GM15510 (cell line): ENCODE measurements around the gene SORBS2.

Experiments
- POLR2A ChIP-seq: IDR thresholded peaks from 3 replicates; pipeline ENCODE4 v1.6.1; 2011; ENCODE audit warnings: borderline replicate concordance; ENCODE audit not compliant: insufficient read length; ENCODE audit errors: extremely low read depth

SORBS2 gene

DNA sequence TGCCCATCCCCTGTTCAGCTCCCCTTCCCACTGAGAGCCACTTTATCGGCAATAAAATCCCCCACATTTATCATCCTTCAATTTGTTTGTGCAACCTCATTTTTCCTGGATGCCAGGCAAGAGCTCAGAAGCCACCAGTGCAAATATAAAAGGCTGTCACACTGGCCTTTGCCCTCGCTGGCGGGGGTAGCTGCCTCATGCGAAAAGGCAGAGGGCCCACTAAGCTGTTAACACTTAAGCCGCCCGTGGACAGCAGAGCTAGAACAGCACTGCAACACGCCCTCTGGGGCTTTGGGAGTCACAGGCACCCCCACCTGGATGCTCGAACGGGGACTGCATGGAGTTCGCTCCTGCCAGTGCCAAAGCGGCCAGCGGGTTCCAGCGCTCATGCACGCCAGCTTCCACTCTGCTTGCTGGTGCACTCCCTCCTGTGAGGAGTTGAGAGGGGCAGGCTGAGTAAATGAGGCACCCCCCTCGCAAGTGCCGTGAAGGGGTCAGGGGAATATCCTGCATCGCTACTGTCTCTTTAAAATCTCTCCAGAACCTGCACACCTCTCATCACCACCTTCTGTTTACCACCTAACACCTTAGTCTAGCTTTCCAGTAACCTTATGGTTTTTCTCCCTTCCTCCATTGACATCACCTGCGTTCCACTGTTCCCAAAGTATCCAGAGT, 99.5 kb downstream of the SORBS2 start:
- no peak for TF ChIP-seq POLR2A

DNA sequence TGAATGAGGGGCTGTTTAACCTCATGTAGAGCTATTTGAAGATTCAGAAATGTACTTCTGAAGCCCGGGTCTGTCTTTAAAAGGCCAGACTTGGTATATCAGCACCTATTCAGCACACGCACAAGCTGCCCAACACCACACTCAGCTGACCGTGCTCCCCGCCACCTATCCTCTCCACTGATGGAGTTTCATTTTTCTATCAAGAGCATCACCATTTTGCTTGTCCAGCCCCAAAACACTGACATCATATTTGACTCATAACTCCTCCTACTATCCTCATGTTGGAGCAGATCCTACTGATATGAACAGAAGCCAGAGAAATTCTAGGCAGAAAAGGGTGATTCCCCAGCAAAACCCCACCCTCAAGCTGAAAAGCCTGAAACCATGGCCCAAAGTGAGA, 100.3 kb downstream of the SORBS2 start:
- no peak for TF ChIP-seq POLR2A

DNA sequence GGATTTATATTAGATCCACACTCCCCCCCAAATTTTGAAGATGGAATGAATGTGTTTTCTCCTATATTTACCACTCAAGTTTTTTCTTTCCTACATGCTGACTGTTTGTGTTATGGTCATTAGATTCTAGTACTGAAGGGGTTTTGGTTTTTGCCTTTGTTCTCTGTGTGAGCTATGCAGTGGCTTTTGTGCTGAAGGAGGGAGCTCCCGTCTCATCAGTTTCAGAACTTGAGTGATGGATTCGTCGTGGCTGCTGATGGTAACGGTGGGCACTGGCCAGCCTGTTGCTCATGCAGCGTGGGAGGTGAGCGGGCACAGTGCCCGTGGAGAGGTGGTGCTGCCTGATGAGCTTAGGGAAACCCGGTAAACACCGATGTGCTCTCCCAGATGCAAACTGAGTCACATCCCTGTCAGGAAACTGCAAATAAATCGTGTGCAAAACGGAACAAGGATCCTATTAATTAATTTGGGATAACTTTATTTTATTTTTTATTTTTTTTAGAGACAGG, 101.5 kb downstream of the SORBS2 start:
- TF ChIP-seq POLR2A: no peak

DNA sequence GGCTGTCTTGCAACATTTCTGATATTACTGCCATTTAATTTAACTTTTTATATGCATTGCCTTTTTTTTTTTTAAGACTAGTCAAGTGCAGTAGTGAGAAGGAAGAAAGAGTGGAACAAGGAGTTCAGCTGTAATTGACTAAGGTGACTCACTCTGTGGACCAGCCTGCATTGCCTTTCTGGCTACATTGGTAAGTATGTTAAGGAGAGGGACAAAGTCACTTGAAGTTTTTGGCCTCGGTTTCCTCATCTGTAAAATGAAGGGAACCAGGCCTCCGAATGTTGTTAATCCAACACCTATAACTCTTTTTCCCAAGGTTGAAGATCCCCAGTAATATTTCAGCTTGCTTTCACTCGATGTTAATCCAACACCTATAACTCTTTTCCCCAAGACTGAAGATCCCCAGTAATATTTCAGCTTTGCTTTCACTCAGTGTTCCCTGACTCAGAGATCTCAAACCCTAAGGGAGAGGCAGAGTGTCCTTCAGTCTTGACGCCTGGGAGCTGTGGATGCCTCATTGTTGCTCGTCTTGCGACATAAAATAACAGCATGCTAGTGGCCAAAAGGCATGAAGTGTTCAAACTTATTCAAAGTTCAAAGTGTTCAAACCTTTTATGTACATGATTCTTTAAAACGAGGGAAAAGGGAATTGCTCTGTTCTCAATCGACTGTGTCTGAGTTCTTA, 102.0 kb downstream of the SORBS2 start:
- no peak for TF ChIP-seq POLR2A

DNA sequence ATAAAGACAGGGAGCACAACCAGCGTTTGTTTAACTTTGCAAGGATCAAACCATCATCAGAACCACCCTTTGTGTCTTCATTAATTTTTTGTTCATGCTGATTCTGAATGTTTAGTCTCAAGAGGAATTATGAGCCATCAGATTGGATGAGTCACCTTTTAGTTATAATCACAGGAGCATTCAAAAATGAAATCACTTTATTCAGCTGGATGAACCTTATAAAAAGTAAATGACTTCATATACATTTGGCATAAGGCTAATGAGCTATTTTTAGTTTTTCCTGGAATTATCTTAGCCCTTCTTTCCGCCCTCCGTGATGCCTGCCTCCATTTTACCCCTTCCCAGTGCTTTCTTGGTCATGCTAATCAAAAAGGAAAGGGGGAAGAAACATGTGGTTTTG, 103.6 kb downstream of the SORBS2 start:
- no peak for TF ChIP-seq POLR2A

DNA sequence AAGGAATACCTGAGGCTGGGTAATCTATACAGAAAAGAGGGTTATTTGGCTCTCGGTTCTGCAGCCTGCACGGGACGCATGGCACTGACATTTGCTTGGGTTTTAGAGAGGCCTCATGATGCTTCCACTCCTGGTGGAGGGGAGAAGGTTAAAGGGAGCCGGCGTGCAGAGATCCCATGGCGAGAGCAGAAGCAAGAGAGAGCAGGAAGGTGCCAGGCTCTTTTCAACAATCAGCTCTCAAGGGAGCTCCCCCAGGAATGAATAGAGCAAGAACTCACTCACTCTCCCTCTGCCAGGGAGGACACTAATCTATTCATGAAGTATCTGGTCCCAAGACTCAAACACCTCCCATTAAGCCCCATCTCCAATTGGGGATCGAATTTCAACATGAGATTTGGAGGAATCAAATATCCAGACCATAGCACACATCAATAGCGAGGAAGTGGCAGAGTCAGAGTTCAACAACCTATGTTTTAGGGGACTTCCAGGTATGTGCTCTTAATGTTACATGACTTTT, 109.8 kb downstream of the SORBS2 start:
- TF ChIP-seq POLR2A: no peak

DNA sequence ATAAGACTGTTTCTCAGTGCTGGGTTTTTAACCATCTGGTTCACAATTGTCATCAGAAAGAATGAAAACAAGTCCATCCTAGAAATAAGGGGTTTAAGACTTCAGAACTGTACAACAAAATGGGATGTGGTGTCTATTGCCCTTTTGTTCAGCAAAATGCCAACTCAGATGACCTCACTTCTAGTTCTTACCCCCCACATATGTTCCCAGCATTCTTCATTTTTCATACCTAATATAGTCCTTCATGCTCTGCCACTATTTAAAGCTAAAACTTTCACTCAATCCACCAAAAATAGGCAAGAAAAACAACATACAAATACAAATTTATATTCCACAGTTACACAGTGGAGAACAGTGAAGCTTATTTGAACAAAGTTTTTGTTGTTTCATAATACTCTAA, 111.4 kb downstream of the SORBS2 start:
- no peak for TF ChIP-seq POLR2A

DNA sequence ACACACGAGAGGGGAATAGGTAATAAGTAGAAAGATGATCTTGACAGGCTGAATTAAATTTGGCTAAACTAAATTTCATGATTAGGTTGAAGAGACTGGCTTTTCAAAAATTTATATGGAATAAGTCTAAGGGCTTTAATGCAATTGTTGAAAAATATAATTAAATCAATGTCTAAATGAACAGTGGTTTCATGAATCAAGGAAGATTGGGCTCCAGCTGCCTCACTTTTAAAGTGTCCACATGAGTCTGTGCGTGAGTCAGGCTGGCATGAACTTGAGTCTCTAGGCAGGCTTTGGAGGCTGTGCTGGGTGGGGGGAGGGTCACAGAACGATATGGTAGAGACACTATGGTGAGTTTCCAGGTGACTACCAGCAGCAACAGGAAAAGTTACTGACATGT, 111.9 kb downstream of the SORBS2 start:
- no peak for TF ChIP-seq POLR2A

DNA sequence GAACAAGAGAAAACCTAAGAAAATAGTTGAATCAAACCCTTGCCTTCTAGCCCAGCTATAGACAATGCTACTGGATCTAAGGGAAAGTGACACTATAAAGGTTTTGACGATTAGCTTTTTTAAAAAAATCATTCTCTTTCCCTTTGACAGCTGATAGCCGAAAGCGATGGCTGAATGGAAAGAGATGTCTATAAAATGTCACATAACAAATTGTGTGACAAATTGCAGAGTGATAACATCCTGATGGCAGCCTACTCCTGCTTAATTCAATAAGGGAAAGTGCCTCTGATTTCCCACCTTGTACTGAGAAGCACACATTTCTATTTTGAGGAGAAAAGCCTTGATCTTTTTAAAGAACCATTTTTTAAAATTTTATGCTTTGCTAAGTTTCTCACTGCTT, 114.5 kb downstream of the SORBS2 start:
- TF ChIP-seq POLR2A: no peak

DNA sequence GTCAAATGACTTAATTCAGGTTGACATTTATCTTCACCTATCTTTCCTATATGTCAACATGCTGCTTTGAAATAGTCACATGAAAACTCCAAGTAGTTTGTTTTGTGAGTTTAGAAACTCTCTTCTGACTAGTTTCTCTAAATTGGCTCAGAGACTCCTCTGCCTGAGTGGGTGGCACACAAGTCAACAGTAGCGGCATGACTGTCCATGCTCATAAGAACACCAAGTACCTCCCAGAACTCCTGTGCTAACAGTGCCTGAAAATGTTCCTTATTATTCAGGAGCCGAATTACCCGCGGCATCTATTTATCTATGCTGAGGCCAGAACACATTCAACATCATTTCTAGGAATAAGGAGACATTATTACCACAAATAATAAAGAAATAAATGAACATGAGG, 116.3 kb downstream of the SORBS2 start:
- TF ChIP-seq POLR2A: no peak

DNA sequence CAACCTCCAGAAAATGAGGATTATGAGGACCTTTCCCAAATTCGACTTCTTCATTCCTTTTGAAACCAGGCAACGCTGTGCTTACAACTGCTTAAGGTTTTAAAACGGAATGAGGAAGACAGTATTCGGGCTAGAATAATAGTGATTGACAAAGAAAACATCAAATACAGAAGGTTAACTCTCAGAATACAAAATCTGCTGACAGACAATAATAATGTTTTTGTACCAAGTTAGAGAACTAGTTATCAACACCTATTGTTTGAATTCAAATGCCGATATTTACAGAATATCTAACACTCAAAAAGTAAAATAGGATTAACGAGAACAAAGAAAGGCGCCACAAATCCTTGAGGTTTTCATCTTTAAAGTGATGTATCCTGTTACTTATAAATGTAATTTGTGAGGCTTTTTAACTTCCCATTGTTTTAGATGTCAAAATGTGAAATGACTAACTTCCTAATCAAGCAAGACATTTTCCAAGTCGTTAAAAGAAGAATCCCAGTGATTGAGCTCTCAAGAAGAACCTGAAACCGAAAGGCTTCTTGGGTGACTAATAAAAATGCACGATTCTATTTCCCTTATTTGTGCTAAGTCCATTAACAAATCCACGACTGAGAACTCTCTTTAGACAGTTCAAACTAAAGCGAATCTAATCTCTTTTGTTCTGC, 118.3 kb downstream of the SORBS2 start:
- no peak for TF ChIP-seq POLR2A

DNA sequence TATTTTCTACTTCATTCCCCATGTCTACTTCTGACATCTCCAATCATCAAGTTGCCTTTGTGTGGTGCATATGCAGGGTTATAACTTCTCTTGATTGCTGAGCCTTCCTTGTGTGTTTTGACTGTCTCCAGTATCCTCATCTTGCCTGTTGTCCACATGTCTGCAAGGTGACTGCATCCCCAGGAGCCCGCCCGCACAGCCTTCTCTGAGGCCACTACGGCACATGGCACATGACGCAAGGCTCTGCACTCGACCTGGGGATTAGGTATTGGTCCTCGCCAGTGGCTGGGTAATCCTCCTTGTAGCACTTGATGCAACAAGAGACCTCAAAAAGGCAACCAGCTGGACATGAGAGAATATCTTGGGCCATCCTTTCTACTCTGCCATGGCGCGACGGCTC, 122.6 kb downstream of the SORBS2 start:
- TF ChIP-seq POLR2A: no peak

DNA sequence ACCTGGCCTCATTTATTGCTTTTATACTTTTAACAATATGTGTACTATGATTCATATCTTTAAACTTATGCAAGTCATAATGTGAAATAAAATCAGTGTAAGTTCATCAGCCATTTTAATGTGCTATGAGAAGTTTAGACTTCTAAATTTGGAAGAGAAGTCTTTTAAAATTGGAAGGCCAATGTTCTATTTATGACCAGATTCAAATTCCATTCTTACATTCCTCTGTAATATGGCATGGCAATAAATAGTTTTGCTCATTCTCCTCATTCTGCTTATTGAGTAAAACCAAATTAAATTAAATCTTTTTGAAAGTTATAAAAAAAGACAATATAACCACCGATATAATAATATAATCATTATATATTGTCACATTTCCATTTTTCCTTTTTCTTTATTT, 126.2 kb downstream of the SORBS2 start:
- TF ChIP-seq POLR2A: no peak

DNA sequence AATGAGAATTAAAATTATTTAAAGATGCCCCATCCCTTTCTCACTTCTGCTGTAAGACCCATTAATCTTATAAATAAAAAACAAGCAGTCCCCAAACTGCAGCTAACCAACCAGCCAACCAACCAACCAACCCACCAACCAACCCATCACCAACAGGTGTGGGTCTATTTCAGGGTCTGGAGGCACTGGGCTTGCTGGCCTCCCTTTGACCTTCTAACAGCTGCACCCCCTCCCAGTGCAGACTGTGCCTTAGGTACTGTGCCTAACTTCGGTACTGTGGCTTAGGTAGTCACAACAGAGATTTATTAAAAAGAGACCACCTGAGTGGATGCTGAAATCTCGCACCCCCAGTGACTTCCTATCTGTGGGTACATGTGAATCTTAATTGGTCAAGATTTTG, 128.1 kb downstream of the SORBS2 start:
- no peak for TF ChIP-seq POLR2A

DNA sequence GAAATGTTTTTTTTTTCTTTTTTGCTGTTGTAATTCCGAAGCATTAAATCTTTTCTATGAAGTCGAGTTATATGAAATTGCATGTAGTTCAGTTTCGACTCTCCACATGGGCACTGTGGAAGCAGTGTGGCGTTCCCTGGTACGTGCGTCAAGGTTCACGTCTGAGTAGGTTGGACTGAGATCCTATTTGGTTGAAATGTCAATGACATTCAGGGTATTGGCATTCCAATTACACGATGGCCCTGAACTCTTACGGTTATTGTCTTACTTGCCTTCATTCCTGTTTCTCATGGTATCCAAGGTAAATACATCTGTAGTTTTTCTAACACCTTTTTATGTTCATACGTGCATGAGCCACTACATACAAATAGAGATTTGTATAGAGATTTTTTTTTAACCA, 128.8 kb downstream of the SORBS2 start:
- no peak for TF ChIP-seq POLR2A
